Thoracic aorta (tissue), 2 donors: ENCODE measurements around the gene BEST3. TPM values are rescaled to one million over a fixed set of nuclear protein-coding genes. Genes with fewer than 3 reads are reported as not detected.
"Not testable (repeated sequence)": the region's sequence is repeated elsewhere in the genome, so short reads cannot be mapped to it uniquely, and the experiment has no call there.

ENCODE experiments used
- ATAC-seq: fragments of 150-250 bp; one replicate; pipeline ENCODE4 v1.8.0; 2017; ENCODE audit warnings: low read depth; ENCODE audit not compliant: insufficient number of reproducible peaks, low FRiP score
- DNase-seq: peaks from one replicate; pipeline ENCODE4 v3.0.0-alpha.2; 2020; ENCODE audit warnings: low spot score
- H3K27ac ChIP-seq, 2 donors: fragments of 200-600 bp; sonication (generic); 1 replicate in 1 of 2; 2 replicates in 1 of 2; pipeline ENCODE4 v1.5.1; 2016; ENCODE audit warnings: mild to moderate bottlenecking in 2 of 2, moderate library complexity in 2 of 2
- H3K27me3 ChIP-seq: fragments of 200-600 bp; sonication (generic); replicated peaks from 2 replicates; pipeline ENCODE4 v1.6.0; 2016; ENCODE audit warnings: mild to moderate bottlenecking; ENCODE audit not compliant: insufficient read depth
- H3K36me3 ChIP-seq: fragments of 200-600 bp; sonication (generic); one replicate; pipeline ENCODE4 v1.5.1; 2016
- H3K4me1 ChIP-seq, 2 donors: fragments of 200-600 bp; sonication (generic); 1 replicate in 1 of 2; 2 replicates in 1 of 2; pipeline versions ENCODE4 v1.5.1 to v1.6.0; 2016; ENCODE audit warnings: low read depth in 2 of 2, mild to moderate bottlenecking in 1 of 2; ENCODE audit not compliant: control insufficient read depth in 1 of 2
- H3K4me3 ChIP-seq: fragments of 200-600 bp; sonication (generic); 2 replicates; pipeline ENCODE4 v1.5.1; 2016; ENCODE audit warnings: mild to moderate bottlenecking
- H3K9me3 ChIP-seq: fragments of 200-600 bp; sonication (generic); 2 replicates; pipeline ENCODE4 v1.5.1; 2016
- total RNA-seq, 2 donors: library from RNA; depleted of rRNA; stranded (reverse); fragments of >200 nt; gene quantifications; one replicate each; pipeline versions ENCODE4 v1.1.0 to v1.2.3, GENCODE V29; 2016
- TF ChIP-seq, protein P1 (sequence below): fragments of 200-600 bp; sonication (generic); IDR thresholded peaks from one replicate; pipeline ENCODE4 v1.5.1; 2019; ENCODE audit warnings: antibody characterized with exemption

Gene BEST3
- total RNA-seq, 2 donors from 2014 or later, result not detected

DNA sequence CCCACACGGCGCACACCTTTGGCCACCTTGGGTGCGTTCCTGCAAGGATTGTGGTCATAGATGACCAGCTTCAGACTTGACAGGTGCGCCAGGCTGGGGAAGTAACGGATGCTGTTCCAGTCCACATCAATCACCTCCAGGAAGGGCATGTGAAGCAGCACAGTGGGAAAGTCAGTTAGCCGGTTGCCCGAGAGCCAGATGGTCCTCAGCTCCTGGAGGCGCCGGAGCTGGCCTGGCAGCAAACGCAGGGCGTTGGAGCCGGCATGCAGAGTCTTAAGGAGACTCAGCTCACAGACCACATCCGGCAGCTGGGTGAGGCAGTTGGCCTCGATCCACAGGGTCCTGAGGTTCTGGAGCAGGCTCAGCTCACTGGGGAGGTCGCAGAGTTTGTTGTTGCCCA, 89.0 kb downstream of the BEST3 start:
- Histone ChIP-seq H3K27me3 (no peaks in the 10 kb centered on the region), H3K9me3 (no peaks in the 10 kb centered on the region), H3K36me3 (no peaks in the 10 kb centered on the region), H3K4me3 (no peak overlapping the region), H3K4me1 (no peaks in the 10 kb centered on the region), H3K27ac (no peak overlapping the region)
- ATAC-seq, result no peak
- TF ChIP-seq, protein P1, sequence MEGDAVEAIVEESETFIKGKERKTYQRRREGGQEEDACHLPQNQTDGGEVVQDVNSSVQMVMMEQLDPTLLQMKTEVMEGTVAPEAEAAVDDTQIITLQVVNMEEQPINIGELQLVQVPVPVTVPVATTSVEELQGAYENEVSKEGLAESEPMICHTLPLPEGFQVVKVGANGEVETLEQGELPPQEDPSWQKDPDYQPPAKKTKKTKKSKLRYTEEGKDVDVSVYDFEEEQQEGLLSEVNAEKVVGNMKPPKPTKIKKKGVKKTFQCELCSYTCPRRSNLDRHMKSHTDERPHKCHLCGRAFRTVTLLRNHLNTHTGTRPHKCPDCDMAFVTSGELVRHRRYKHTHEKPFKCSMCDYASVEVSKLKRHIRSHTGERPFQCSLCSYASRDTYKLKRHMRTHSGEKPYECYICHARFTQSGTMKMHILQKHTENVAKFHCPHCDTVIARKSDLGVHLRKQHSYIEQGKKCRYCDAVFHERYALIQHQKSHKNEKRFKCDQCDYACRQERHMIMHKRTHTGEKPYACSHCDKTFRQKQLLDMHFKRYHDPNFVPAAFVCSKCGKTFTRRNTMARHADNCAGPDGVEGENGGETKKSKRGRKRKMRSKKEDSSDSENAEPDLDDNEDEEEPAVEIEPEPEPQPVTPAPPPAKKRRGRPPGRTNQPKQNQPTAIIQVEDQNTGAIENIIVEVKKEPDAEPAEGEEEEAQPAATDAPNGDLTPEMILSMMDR, result no peak
- DNase-seq, result no peak

DNA sequence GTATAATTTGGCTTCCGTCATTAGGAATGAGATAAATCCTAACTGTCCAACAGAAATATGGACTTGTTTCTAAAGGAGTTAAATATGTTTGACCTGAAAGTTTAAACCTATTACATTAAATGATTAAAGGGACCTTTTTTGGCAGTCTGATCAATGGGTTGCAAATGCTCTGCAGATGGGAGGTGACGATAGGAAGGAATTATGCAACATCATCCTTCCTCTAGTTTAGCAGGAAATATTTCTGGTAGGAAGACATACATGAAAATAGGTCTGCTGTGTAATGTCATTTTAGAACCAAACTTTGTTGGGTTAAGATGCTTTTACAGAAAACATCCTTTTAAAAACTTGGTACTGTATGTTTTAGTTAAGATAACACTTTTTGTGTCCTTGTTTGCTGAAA, 91.0 kb downstream of the BEST3 start:
- H3K36me3 ChIP-seq, result peaks cover 3% of the 10 kb centered on the region
- no peaks in the 10 kb centered on the region for H3K9me3 ChIP-seq
- ATAC-seq (no peak), DNase-seq (no peak)
- no peaks in the 10 kb centered on the region for H3K4me1 ChIP-seq
- no peak overlapping the region for H3K4me3 ChIP-seq
- H3K27ac ChIP-seq, result no peak overlapping the region
- TF ChIP-seq, protein P1, result no peak
- no peaks in the 10 kb centered on the region for H3K27me3 ChIP-seq

DNA sequence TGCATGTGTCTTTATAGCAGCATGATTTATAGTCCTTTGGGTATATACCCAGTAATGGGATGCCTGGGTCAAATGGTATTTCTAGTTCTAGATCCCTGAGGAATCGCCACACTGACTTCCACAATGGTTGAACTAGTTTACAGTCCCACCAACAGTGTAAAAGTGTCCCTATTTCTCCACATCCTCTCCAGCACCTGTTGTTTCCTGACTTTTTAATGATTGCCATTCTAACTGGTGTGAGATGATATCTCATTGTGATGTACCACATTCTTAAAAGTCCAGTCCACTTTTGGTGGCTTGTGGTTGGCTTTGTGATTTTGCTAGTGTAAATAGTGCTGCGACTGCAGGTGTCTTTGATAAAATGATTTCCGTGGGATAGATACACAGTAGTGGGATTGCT, 94.8 kb downstream of the BEST3 start:
- not testable (repeated sequence) for DNase-seq, H3K4me1 ChIP-seq, H3K27me3 ChIP-seq, H3K9me3 ChIP-seq, H3K4me3 ChIP-seq, ATAC-seq, H3K27ac ChIP-seq
- peaks cover 28% of the 10 kb centered on the region for H3K36me3 ChIP-seq

Other genes with a start within 250 kb of the BEST3 start
- 10 to 100 TPM; 29.8 to 72.3 TPM for gene FRS2, start 228.9 kb downstream of the BEST3 start, total RNA-seq
- 10 to 100 TPM; 82.4 to 89.6 TPM for gene CCT2, start 113.8 kb downstream of the BEST3 start, total RNA-seq
- not detected for gene LRRC10, start 88.4 kb downstream of the BEST3 start, total RNA-seq
- gene RAB3IP, start 39.6 kb upstream of the BEST3 start, total RNA-seq, result 10 to 100 TPM in 1 of 2 donors, 1 to 10 TPM in 1; 8.1 to 22.6 TPM
- not detected for gene MYRFL, start 125.9 kb upstream of the BEST3 start, total RNA-seq